ENCODE results near the gene VSIG10L2.

GRCh38 chr11:125904678-125905077 lies 41.2 kb upstream of the VSIG10L2 start:
- TF ChIP-seq CTCF (IDR thresholded peaks at IDR 0.05) (no peak), POLR2A (IDR thresholded peaks at IDR 0.05) (no peak)
